ENCODE data around the gene ITGA8. TPM values are rescaled to one million over a fixed set of nuclear protein-coding genes. Genes with fewer than 3 reads are reported as not detected.

Gene ITGA8
- total RNA-seq (2011; cell fraction: chromatin; rRNA removed; ENCODE audit: low replicate concordance): not detected in 2 replicates
- total RNA-seq (2011; cell fraction: nucleolus; rRNA removed): not detected in 2 replicates
- not detected in 2 replicates for total RNA-seq (2011; cell fraction: nucleoplasm; rRNA removed)
- total RNA-seq (2014; rRNA removed): 0.05 TPM in 1 of 2 replicates, not detected in the other
- total RNA-seq (2014; rRNA removed; fragmentation: Illumina TruSeq; extraction: Trizol): not detected in 2 replicates
- not detected in 2 replicates for total RNA-seq (2015; rRNA removed; fragmentation: Illumina TruSeq; extraction: Trizol)
- 0.20 TPM in 1 of 2 replicates, not detected in the other for total RNA-seq (2021)
- polyA plus RNA-seq (2011; rRNA removed): 0.01 TPM in 1 of 2 replicates, not detected in the other
- polyA plus RNA-seq (2011; cell fraction: cytosol; rRNA removed): not detected in 2 replicates
- polyA plus RNA-seq (2011; cell fraction: nucleus; rRNA removed): not detected in 2 replicates
- polyA plus RNA-seq (2012): 0.01 and 0.03 TPM in 2 replicates
- not detected in 2 replicates for polyA plus RNA-seq (2014; fragmentation: Illumina TruSeq; extraction: Trizol)
- under 1 TPM in 1 of 2 experiments, not detected in 1; 0.07 TPM for polyA plus RNA-seq (2014; fragmentation: Nextera tagmentation; extraction: Ambion mirVana)
- 0.04 TPM in 1 of 2 replicates, not detected in the other for polyA plus RNA-seq (2014; rRNA removed)
- not detected in 2 replicates for polyA minus RNA-seq (2011; rRNA and poly(A)+ RNA removed)
- not detected in 2 replicates for polyA minus RNA-seq (2011; cell fraction: cytosol; rRNA and poly(A)+ RNA removed)
- polyA minus RNA-seq (2011; cell fraction: nucleus; rRNA and poly(A)+ RNA removed): under 0.01 TPM in 1 of 2 replicates, not detected in the other
- percentile 5 among the genes with signal in this experiment for Bru-seq, nascent RNA
- BruChase-seq, experiment 1, labeled RNA remaining after a 2-hour chase: percentile 7 among the genes with signal in this experiment
- BruChase-seq, experiment 2, labeled RNA remaining after a 6-hour chase: percentile 6 among the genes with signal in this experiment
- long read RNA-seq, experiment 1: 0 reads
- long read RNA-seq, experiment 2: 0 reads
- long read RNA-seq, experiment 3: 0 reads

DNA sequence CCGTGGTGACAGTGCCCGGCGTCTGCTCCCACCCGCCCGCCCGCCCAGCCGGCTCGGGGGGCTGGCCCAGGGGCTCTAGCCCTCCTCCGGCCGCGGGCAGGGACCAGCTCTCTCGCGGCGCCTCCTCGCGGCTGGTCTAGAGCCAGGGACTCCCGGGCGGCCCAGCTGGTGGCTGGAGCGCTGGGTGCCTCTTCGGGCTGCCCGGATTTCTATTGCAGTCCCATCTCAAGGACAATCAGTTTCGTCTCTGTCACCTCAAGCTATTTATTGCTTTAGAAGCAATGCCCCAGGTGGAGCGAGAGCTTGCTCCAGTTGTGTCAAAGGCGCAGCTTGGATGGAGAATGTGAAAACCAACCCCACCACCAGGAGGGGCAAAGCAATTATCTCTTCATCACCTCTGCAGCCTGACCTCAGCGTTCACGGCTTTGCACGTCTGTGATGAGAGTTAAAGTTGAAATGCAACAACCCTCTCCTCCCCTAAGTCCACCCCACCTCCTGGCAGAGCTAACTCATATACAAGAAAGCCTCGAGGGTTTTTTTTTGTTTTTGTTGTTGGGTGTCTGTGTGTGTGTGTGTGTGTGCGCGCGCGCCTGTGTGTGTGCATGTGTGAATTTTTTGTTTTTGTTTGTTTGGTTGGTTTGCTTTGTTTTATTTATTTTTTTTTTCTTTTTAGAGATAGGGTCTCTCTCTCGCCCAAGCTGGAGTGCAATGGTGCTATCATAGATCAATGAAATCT lies at the start of gene ITGA8:
Gene ITGA8 (minus strand): TSS at position 24 of the 736 bp plus-strand sequence. CDS start 151 bp downstream, outside the sequence.
- H3K36me3 ChIP-seq (ENCODE audit: control insufficient read depth, insufficient read depth, low read length): no peaks in the 10 kb centered on the region
- FAIRE-seq (no peak), DNase-seq (ENCODE audit: extremely low read depth in 1 of 4, low spot score in 3 of 4) (no peak), ATAC-seq (no peak)
- no peaks in the 10 kb centered on the region for H3K9me3 ChIP-seq (replicated peaks; ENCODE audit: control insufficient read depth, insufficient read depth, low read depth, low read length)
- no peak within 1 kb of the TSS for H3K4me2 ChIP-seq (ENCODE audit: insufficient read depth, low read length)
- H3K4me1 ChIP-seq (replicated peaks in 1 of 2; ENCODE audit: control insufficient read depth in 2 of 2, insufficient read depth in 2 of 2, low read length in 2 of 2): no peaks in the 10 kb centered on the region; a peak in 1 of 5 replicates
- no peak within 1 kb of the TSS for H3K9ac ChIP-seq (ENCODE audit: insufficient read depth in 1 of 2, low read depth in 2 of 2, low read length in 2 of 2)
- no peaks in the 10 kb centered on the region for H3K79me2 ChIP-seq (ENCODE audit: control insufficient read depth, insufficient read depth, low read length)
- WGBS (ENCODE audit: insufficient coverage, low coverage, missing lambda C conversion rate): 67% methylated on average over 15 of the region's 33 CpGs
- intact Hi-C loops (cut with micrococcal nuclease): loop anchor here (5.0 kb wide), 1 partner anchor 102 kb away; no protein-coding TSS in a partner anchor
- no peaks in the 10 kb centered on the region for H3K9me1 ChIP-seq (ENCODE audit: control insufficient read depth, insufficient read depth, low read length)
- POLR2A ChIA-PET: no interaction called here
- CTCF ChIA-PET (ENCODE audit: low intra/inter-chr PET ratio): no interaction called here
- no peak within 1 kb of the TSS for H2AFZ ChIP-seq (ENCODE audit: low read depth, low read length)
- TF ChIP-seq CTCF (IDR thresholded peaks at IDR 0.05 in 2 of 3, conservative IDR thresholded peaks at IDR 0.05 in 1 of 3; ENCODE audit: insufficient read depth in 2 of 3, low read depth in 1 of 3, low read length in 3 of 3): peak in 1 of 3 experiments; percentile 9; a peak in 1 of 6 replicates
- TF ChIP-seq RFX5 (IDR thresholded peaks at IDR 0.05; ENCODE audit: low read depth, low read length): no peak
- in situ Hi-C loops (cut with MboI): loop anchor here (25.0 kb wide), 1 partner anchor 133 kb away; no protein-coding TSS in a partner anchor
- peaks cover 0 to 4% of the 10 kb centered on the region in 2 experiments; a peak in 1 of 5 replicates for H3K27me3 ChIP-seq (ENCODE audit: control insufficient read depth in 2 of 2, insufficient read depth in 2 of 2, low read length in 2 of 2)
- BruUV-seq (replicated peaks): no TSS peak
- H3K27ac ChIP-seq (ENCODE audit: extremely low read depth, low read depth, low read length): no peak within 1 kb of the TSS
- H4K20me1 ChIP-seq (replicated peaks; ENCODE audit: control insufficient read depth, insufficient read depth, low read length): no peaks in the 10 kb centered on the region
- H3K4me3 ChIP-seq: no peak within 1 kb of the TSS
